ENCODE measurements around the gene BTBD7.

DNA sequence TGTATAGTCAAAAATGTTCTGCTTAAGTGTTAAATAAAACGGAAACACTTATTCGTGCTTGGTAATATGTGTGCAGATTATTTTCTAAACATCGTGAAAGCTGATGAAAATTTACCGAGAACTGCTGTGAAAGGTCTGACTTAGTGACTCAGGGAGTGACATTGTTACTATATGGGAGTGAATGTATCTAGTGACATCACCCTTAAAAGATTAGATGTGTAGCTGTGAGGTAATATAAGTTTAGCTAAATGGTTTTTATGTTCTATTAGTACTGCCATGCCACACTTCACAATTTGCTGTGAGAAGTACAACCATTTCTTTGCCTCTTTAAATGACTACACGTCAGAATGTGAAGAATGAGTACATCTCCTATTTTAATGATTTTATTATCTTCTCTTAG lies 15.5 kb upstream of the BTBD7 start:
- TF ChIP-seq, protein P1, sequence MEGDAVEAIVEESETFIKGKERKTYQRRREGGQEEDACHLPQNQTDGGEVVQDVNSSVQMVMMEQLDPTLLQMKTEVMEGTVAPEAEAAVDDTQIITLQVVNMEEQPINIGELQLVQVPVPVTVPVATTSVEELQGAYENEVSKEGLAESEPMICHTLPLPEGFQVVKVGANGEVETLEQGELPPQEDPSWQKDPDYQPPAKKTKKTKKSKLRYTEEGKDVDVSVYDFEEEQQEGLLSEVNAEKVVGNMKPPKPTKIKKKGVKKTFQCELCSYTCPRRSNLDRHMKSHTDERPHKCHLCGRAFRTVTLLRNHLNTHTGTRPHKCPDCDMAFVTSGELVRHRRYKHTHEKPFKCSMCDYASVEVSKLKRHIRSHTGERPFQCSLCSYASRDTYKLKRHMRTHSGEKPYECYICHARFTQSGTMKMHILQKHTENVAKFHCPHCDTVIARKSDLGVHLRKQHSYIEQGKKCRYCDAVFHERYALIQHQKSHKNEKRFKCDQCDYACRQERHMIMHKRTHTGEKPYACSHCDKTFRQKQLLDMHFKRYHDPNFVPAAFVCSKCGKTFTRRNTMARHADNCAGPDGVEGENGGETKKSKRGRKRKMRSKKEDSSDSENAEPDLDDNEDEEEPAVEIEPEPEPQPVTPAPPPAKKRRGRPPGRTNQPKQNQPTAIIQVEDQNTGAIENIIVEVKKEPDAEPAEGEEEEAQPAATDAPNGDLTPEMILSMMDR (IDR thresholded peaks at IDR 0.05), result no peak
- TF ChIP-seq POLR2A (IDR thresholded peaks at IDR 0.05), result no peak
